GM12872 (cell line): ENCODE results near the gene HOGA1.

ENCODE experiments used
- CTCF ChIP-seq: IDR thresholded peaks from 3 replicates; pipeline ENCODE4 v1.5.1; 2011; ENCODE audit warnings: low read depth, mild to moderate bottlenecking, low read length, moderate library complexity; ENCODE audit not compliant: insufficient read depth

HOGA1 gene

DNA sequence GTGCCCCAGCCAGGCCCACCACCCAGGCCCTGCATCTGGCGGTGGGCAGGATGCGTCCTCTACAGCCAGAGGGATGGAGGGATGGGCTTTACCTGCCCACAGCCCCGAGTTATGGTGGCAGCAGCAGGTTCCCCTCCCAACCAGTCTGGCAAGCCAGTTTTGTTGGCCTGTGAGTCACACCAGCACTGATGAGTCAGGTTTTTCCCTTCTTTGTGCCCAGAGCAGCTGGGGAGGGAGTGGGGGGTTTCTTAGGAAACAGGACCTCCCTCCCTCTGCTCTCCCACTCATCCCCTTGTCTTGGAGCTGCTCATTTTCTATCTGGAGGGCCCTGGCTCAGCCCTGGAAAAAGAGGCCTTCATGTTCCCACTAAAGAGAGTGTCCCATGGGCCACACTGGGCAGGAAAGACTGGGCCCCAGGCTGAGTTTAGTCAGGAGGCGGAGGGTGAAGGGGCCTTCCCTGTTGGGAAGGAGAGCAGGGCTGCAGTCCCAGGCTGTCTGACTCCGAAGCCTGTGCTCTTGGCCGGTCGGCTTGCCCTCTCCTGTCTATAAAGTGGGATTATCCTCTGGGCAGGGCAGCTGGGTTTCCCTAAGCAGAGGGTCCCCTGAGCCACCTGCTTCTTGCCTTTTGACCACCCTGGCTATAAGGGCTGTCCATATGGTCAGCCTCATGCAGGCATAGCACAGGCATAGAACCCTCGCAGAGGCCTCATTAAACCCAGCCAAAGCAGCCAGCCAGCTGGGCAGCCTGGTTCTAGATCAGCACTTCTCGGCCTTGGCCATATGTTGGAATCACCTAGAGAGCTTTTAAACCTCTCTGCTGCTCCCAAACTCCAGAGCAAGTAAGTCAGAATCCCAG, 41.8 kb upstream of the HOGA1 start:
- TF ChIP-seq CTCF = no peak

DNA sequence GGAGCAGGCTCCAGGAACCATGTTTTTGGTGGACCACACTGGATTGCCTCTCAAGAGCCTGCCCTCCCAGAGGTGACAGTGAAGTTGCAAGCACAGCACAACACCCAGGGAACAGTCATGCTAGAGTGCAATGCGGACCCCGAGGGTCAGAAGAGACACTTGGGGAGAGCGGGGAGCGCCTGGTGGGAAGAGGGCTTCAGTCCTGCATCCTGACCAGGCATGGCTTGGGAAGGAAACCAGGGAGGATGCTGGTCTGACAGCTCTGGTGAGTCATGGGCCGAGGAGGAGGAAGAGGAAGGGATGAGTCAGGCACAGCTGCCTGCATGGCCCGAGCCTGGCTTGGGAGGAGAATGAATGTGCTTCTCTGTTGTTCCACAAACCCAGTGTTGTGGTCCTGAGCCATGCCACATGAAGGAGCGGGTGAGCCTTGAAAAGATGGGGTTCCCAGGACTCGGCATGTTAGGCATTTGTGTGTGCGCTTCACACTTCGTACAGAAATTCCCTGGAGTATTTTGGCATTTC, 41.1 kb upstream of the HOGA1 start:
- TF ChIP-seq CTCF = no peak

DNA sequence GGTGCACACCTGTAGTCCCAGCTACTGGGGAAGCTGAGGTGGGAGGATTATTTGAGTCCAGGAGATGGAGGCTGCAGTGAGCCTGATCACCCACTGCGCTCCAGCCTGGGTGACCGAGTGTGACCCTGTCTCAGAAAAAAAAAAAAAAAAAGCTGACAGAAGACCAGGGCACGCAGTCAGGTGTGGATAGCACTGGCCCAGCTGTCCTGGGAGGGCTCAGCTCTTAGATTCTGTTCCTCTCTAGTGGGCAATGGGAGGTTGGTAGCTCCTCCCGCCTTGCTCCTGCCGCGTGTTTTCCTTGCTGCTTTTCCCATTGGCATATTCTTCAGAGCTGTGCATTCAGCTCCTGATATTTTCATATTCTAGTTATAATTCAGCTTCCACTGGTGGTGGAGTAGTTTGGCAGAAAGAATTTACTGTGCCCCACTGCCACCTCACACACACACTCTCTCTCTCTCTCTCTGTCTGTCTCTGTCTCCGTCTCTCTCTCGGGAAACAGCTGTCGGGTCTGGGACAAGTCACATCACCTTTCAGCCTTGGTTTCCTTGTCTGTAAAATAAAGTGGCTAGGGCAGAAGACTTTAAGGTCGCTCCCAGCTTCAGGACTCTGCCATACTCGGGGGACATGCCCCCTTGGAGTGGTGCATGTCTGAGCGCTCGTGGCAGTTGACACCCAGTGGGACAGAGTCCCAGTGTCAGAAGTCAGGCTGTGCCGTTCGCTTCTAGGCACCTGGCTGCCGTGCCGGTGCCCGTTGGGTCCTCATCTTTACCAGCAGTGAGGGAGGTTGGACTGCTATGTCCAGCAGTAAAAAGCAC, 37.5 kb upstream of the HOGA1 start:
- no peak for TF ChIP-seq CTCF

- no peak for TF ChIP-seq CTCF
Measured at GRCh38 chr10:97547271-97547600, 37.0 kb upstream of the HOGA1 start.

DNA sequence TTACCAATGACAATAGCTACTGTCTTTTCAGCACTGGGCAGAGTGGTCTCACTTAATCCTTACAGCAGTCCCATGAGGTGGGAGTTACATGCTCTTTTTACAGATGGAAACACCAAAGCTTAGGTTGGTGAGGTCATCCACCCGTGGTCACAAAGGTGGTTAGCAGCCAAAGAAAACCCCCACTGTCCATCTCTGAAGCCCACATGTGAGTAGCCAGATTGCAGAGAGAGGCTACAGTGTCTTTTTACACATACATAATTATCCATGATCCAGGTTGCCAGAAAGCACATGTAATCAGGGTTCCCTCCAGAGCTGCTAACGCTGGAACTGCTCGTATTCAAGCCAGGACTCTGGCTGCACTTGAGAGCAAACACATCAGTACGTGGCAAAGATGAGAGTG, 36.2 kb upstream of the HOGA1 start:
- TF ChIP-seq CTCF = no peak

GRCh38 chr10:97548828-97549455, 35.2 kb upstream of the HOGA1 start:
- no peak for TF ChIP-seq CTCF

DNA sequence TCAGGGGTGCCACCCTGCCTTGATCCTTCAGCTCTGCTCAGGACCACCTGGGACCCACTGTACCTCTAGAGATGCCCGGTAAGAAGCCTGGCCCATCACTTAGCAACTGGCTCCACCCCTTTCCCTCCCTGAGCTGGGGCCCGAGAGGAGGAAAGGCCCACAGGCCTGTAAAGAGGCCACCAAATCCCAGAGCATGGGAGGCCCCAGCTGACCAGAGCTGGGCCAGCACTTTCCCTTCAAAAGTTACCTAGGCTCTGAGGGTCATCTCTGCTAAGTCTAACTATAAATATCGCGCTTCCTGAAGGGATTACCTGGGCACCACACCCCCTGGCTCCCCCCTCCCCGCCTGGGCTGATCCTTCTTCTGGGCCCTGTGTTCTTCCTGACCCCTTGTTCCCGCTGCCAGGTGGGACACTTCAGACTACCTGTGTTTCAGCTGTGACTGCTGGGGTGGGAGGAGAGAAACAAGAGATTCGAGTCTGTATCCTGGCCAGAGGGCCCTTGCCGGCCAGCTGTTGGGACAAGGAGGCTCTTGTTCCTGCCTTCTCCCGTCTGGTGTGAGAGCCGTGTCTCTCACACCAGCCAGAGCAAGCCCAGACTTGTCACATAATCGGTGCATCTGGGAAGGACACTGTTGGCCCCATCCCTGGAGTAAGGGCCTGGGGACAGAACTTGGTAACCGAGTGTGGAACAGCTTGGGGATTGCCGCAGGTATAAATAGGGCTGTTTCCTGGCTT, 34.4 kb upstream of the HOGA1 start:
- no peak for TF ChIP-seq CTCF
